ENCODE measurements around the gene FNBP1L.

GRCh38 chr1:93490357-93490756 lies 42.4 kb downstream of the FNBP1L start:
- TF ChIP-seq SIN3A (IDR thresholded peaks at IDR 0.05; ENCODE audit: borderline replicate concordance, insufficient read depth, low read length) (no peak), REST (IDR thresholded peaks at IDR 0.05; ENCODE audit: insufficient read depth in 1 of 2, low read depth in 2 of 2, low read length in 2 of 2) (no peak)
